IPS-18c (cell line): ENCODE data around the gene NAT9.

ENCODE experiments used
- H3K4me3 ChIP-seq: 2 replicates; pipeline ENCODE4 v1.7.0; 2013; ENCODE audit warnings: low read depth, mild to moderate bottlenecking, low read length, moderate library complexity; ENCODE audit not compliant: insufficient read depth
- H3K9me3 ChIP-seq: one replicate; pipeline ENCODE4 v1.6.1; 2013; ENCODE audit warnings: mild to moderate bottlenecking, low read length, moderate library complexity; ENCODE audit not compliant: control insufficient read depth, insufficient read depth

NAT9 gene

DNA sequence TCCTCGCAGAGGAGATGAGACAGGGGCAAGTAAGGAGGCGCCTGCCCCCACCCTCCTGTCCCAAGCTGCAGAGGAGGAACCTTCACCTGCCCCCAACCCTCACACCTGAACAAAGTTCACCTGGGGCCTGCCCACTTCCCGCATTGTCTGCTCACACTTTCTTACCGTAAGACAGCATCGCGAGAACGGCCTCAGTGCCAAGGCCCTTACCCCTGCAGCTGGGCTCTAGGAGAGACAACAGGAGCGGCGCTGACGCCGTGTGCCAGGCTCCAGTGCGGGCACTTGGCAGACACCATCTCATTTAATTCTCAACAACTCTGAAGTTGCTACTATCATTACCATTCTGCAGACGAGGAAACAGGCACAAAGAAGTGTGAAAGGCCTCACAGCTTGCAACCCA lies 4.1 kb downstream of the NAT9 start:
- Histone ChIP-seq H3K9me3 (peaks cover 9% of the 10 kb centered on the region), H3K4me3 (no peak overlapping the region)

DNA sequence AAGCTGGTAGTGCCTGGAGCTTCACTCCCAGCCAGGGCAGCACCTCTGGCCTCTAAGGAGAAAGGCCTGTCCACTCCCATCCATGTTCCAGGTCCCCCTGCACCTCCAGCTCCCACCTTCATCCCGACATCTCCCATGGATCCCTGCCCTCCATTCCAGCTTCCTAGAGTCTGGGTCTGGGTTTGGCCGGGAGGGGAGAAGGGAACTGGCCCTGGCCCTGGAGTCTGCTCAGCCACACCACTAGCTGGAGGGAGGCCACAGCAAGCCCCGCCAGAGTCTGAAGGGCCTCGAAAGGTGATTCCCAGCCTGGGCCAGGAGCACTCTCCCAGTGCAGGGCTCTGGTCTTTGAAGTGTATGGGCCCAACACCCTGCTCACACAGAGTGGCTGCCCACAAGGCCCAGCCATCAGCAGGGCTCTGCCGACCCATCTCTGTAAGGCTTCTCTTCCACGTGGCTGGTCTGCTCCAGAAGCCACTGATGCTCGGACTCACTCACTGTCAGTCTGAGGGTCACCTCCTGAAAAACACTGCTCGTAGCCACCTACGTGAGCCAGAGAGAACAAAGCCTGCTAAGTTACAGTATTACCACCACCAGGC lies 4.7 kb downstream of the NAT9 start:
- peaks cover 9% of the 10 kb centered on the region for H3K9me3 ChIP-seq
- no peak overlapping the region for H3K4me3 ChIP-seq

DNA sequence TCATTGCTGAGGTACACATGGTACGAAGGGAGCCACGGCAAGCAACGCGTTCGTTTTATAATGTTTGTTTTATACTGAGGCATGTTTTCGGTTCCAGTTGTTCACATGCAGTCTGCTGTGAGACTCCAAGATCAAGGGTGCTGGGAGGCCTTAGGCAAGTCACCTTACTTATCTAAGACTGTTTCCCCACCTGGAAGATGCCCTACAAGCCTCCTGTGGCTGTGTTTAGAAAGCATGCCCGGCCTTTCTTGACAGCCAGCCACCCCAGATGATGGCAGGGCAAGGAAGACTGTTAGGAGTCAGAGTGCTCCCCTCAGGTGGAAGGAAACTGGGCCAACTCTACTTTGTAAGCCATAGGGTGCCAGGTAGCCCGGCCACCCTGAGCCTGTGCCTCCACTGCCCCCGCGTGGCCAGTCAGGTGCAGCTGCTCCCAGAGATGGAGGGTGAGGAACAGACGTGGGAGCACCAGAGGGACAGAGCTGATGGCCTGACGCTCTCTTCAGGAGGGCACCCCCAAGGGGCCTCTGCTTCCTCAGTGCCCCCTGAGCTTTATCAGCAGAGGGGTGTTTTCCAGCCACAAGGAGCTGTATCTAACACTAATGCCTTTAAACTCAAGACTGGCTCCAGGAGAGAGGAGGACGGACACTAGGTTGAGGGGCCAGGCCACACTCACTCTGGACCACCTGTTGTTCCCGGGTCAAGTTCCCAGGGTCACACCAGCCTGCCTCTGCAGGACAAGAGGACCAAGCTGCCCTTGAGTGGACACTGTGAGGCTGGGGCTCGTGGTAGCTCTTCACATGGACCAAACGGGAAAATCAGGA lies 5.4 kb downstream of the NAT9 start:
- H3K4me3 ChIP-seq: no peak overlapping the region
- peaks cover 7% of the 10 kb centered on the region for H3K9me3 ChIP-seq

DNA sequence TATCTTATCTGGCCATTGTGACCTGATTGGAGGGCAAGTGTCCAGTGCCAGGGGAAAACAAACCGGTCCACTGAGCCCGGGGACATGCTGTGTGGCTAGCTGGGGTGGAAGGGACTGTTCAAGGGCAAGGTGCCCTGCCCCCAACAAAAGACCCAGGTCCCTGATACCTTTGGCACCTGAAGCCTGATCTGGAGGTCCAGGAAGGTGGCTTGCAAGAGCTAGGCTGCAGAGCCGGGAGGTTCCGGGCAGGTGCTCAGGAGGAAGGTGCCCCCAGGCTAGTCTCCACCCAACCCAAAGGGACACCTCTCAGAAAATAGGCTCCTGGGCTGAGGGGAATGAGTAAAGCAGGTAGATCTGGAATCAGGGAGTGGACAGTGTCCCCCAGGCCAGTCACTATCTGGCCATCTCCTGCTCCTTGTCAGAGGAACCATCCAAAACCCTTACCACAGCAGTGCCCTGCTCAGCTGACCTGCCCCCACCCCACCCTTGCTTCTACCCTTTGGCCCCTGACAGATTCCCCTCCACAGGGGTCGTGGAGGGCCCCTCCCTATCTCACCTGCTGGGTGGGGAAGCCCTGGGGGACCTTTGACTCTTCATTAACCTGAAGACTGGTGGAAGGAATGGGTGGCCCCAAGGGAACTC lies 6.2 kb downstream of the NAT9 start:
- H3K4me3 ChIP-seq: no peak overlapping the region
- peaks cover 3% of the 10 kb centered on the region for H3K9me3 ChIP-seq

DNA sequence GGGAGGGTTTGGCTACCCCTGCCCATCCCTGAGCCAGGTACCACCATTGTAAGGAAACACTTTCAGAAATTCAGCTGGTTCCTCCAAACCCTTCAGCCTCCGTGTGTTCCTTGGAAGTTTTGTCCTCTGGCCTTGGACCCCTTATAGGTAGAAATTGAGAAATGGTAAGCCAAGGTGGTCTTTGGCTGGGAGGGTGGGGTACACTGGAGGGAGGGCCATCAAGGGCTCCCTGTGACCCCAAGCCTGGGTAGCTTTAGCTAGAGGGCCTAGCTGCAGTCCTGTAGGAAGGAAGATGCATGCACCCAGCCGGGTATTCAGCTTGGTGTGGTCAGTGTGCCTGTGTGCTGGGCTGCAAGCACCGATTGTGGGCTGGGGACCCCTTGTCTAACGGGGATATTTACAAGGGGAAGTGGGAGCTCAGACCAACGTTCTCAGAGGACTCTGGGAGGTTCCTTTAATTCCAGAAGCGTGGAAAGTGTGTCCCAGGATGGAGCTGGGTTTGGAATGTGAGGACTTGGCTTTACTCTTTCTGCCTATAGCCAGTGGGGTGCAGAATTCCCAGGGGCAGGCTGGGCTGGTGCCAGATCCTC lies 6.8 kb downstream of the NAT9 start:
- Histone ChIP-seq H3K9me3 (peaks cover 3% of the 10 kb centered on the region), H3K4me3 (no peak overlapping the region)

DNA sequence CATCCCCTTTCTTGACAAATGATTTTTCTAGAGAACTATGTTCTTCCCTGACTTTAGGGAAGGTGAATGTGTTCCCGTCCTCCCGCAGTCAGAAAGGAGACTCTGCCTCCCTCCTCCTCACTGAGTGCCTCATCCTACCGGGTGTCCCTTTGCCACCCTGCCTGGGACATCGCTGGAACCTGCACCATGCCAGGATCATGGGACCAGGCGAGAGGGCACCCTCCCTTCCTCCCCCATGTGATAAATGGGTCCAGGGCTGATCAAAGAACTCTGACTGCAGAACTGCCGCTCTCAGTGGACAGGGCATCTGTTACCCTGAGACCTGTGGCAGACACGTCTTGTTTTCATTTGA lies 7.4 kb downstream of the NAT9 start:
- Histone ChIP-seq H3K9me3 (peaks cover 3% of the 10 kb centered on the region), H3K4me3 (no peak overlapping the region)

DNA sequence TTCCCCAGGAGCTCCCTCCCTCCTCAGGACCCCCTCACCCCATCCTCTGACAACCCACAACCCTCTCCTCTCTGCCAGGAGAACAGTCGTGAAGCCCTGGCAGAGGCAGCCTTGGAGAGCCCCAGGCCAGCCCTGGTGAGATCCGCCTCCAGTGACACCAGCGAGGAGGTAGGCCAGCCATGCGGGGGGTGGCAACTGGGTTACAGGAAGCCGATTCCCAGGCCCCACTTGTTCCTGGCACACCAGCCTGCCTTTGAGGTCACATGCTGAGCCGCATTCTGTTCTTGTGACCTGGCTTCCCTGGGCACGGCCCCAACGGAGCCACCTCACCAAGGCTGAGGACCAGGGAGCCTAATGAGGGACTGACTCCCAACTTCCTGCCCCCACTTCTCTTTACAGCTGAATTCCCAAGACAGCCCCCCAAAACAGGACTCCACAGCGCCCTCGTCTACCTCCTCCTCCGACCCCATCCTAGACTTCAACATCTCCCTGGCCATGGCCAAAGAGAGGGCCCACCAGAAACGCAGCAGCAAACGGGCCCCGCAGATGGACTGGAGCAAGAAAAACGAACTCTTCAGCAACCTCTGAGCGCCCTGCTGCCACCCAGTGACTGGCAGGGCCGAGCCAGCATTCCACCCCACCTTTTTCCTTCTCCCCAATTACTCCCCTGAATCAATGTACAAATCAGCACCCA lies 7.9 kb downstream of the NAT9 start:
- Histone ChIP-seq H3K4me3 (no peak overlapping the region), H3K9me3 (peaks cover 3% of the 10 kb centered on the region)

DNA sequence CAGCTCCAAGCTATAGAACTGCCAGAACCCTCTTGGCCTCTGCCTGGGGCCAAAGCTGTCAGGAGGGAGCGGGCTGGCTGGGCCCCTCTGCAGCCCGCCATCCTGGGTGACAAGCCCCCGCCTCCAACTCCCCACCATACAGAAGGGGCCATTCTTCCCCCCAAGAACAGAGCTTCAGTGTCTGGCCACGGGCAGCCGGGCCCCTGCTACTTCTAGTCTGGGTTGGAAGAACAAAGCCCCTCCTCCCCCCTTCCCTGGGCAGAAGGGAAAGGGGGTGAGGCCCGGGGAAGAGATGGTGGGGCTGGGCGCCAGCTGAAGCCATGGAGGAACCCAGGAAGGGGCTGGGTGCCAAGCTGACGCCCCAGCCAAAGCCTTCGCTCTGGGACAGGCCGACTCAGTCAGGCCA lies 9.0 kb downstream of the NAT9 start:
- H3K4me3 ChIP-seq: no peak overlapping the region

DNA sequence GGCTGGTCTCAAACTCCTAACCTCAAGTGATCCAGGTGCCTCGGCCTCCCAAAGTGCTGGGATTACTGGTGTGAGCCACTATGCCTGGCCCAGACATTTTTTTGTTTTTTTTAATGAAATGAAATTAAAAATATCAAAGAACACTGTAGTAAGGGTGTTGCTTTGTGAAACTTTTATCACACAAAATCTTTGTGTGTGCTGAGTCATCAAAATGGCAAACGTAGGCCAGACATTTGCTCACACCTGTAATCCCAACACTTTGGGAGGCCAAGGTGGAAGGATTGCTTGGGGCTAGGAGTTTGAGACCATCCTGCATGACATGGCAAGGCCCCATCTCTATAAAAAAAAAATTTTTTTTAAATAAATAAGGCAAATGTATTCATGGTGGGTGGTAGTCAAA lies 9.7 kb downstream of the NAT9 start:
- no peak overlapping the region for H3K4me3 ChIP-seq
- H3K9me3 ChIP-seq: peaks cover 3% of the 10 kb centered on the region

More for the DNA sequence above, 9.0 kb downstream of the NAT9 start:
- H3K9me3 ChIP-seq: peaks cover 3% of the 10 kb centered on the region

DNA sequence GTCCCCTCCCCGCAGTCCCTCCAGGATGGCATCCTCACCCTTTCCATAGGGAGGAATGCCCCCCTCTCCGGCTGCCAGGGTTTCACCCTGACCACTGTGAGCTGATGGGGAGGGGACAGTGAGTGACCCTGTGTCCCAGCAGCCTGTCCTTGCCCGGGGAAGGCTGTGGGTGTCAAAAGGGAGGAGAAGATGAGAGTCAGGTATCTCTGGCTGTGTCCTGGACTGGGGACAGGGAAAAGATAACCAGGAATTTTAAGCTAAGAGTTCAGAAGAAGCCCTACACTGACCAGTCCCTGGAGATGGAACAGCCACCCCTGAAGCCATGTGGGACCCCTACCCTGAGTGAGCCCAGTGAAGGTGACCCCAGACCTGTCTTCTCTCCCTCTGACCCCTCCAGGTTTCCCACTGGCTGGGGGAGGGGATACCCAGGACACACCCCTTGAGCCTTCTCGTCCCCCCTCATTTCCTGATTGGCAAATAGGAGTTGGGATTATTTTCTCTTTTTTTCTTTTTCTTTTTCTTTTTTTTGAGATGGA lies 11.3 kb downstream of the NAT9 start:
- Histone ChIP-seq H3K4me3 (no peak overlapping the region), H3K9me3 (peaks cover 3% of the 10 kb centered on the region)

DNA sequence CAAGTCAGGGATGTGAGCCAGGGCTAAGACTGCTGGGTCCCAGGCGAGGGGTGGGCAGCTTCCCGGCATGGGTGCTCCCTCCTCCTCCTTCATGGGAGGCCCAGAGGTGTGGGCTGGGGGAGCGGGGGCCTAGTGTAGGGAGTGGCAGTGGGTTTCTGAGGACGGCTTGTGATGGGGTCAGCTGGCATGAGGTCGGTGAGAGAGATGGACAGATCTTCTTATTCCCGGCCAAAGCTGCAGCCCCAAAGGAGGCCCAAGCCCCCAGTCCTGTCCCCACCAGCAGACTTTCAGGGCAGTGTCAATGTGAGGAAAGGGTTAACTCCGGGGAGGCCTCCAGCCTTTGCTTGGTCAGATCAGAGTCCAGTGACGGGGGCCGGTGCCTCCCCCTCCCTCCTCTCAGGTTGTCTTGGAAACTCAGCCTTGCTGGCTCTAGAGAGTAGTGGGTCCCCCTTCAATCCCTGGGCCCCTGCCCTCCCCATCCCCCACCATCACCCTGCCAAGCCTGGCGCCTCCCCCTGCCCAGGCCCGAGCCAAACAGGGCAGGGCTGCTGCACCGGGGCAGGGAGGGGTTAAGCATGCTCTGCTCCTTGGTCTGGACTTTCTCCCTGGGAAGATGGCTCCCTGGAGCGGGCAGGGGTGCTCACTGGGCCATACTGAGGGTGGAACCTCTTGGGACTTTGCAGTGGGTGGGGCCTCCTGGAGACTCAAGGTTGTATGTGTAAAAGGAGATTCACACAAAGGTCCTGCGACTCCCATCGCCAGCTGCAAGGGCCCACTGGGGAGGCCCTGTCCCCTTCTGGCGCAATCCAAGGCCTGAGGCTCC lies 12.4 kb downstream of the NAT9 start:
- H3K9me3 ChIP-seq: peaks cover 3% of the 10 kb centered on the region
- H3K4me3 ChIP-seq: no peak overlapping the region; the same call in 1 of the 2 replicates

DNA sequence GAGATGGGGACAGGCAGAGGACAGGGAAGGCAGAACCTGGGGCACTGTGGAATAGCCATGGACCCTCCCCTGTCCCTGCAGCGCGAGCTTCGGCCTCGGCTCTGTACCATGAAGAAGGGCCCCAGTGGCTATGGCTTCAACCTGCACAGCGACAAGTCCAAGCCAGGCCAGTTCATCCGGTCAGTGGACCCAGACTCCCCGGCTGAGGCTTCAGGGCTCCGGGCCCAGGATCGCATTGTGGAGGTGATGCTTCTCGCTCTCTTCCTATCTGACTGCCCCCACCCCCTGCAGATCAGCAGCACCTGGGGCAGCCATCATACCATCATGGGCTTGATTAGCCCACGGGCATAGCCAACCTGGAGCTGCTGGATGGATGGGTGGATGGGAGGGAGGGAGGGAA lies 14.2 kb downstream of the NAT9 start:
- Histone ChIP-seq H3K9me3 (no peaks in the 10 kb centered on the region), H3K4me3 (no peak overlapping the region)

DNA sequence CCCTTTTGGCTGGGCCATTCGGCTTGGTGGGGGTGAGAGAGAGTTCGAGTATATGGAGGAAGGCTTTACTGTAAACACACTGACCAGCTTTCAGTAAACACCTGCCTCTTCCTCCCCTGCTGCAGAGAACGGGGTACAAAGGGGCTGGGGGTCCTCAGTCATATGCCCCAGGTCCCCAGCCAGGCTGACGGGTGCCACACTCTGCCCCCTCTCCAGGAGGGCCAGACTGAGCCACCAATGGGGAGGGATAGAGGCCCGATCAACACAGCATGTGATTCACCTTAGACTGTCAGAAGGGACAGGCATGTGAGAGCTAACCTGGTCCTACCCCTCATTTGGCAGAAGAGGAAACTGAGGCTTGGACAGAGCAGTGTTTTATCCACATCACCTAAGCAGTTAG lies 14.7 kb downstream of the NAT9 start:
- H3K4me3 ChIP-seq: no peak overlapping the region

DNA sequence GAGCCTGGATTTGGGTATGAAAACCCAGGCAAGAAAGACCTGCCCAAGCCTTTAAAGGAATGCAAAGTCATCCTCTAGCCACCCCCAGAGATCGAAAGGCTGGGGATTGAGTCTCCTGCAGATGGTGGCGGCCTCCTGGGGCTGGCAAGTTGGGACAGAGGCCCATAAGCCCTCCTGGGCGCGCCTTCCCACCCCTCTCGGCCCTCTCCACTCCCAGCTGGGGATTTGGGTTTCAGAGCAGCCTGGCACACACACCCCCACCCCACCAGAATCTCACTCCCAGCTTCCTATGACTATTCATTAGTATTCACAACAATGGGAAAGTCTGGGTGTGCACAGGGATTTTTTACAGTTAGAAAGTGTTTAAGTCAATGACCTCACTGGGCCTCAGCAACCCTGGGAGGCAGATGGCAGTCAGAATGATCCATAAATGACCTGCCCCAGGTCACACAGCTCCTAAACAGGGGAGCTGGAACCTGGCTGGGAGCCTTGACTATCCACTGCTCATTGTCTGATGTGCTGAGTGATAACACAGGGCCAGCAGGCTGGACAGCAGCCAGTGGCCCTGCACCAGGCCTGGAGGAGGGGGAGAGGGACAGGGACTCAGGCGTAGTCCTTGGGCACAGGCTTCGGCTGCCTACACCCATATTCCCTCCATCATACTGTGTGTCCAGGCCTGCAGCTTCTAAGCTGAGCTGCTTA lies 15.6 kb downstream of the NAT9 start:
- Histone ChIP-seq H3K4me3 (0 out of 2 replicates have a peak overlapping the region, but pooled peaks have one; percentile 20), H3K9me3 (no peaks in the 10 kb centered on the region)

More for the DNA sequence above, 14.7 kb downstream of the NAT9 start:
- H3K9me3 ChIP-seq: no peaks in the 10 kb centered on the region

DNA sequence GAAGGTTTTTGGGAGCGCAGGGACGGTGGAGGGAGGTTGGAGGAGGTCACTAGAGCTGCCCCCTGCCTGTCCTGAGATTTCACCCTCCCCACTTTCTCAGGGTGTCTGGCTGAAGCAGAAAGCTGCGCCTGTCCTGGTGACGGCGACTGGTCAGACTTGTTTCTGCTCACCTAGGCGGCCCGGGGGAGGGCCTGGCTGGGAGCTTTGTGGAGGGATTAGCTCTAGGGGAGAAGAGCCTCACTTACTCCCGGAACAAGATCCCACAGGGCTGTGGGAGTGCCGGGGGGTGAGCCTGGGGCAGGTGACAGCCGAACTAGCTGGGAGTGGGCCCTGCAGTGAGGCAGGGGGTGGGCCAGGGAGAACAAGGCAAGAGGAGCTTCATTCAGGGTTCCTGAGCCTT lies 16.2 kb downstream of the NAT9 start:
- Histone ChIP-seq H3K9me3 (no peaks in the 10 kb centered on the region), H3K4me3 (0 out of 2 replicates have a peak overlapping the region, but pooled peaks have one; percentile 20)
